ENCODE measurements around the gene TBC1D17.

Gene TBC1D17

DNA sequence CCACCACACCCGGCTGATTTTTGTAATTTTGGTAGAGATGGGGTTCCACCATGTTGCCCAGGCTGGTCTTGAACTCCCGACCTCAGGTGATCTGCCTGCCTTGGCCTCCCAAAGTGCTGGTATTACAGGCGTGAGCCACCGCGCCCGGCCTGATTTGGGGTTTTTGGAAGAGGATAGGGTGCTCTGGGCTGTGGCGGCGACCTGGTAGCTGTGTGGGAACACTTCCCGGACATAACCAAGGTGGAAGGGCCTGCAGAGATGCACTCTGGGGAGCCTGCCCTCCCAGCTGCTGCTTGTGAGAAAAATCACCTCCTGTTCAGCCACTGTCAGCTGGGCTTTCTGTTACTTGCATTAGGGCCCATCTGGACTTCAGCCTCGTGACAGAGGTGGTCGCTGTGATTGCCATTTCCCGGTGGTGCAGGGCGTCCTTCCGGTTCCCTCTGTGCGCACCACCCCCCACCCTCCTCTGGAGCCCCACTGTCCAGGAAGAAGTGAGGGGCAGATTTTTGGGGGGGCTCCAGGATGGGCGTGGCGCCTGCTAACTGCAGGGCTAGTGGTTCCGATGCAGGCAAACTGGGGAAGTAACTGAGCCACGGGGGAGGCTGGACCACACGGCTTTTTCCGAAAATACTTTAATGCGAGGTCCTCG, 11.7 kb downstream of the TBC1D17 start:
- no peak for DNase-seq (ENCODE audit: extremely low spot score, insufficient read length, low read depth)
- no peak for FAIRE-seq

DNA sequence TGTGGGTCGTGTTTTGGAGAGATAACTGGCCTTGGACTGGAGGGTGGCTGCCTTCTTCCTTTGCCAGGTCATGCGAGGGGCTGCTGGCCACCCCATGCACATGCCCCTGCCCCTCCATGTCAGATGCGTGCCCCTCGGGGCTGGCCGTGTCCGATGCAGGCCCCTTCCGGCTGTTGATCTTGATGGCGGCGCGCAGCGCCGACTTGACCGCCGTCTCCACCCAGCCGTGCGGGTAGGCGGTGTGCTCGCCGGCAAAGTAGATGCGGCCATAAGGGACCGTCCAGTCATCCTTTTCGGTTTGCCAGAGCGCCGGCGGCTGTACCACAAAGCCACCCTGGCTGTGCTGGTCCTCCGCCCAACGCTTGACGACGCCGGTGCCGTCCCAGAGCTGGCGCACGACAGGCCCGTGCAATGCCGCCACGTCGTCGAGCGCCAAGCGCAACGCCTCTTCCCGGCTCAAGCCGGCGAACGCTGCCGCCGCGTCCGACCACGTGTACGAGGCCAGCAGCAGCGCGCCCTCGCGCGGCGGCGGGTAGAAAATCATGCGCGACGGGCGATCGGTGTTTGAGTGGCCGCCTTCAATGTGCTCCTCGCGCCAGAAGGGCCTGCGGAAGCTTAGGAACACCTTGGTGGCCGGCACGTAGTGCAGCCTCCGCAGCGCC, 12.3 kb downstream of the TBC1D17 start:
- peak; percentile 55 for FAIRE-seq
- no peak for DNase-seq (ENCODE audit: extremely low spot score, insufficient read length, low read depth)

DNA sequence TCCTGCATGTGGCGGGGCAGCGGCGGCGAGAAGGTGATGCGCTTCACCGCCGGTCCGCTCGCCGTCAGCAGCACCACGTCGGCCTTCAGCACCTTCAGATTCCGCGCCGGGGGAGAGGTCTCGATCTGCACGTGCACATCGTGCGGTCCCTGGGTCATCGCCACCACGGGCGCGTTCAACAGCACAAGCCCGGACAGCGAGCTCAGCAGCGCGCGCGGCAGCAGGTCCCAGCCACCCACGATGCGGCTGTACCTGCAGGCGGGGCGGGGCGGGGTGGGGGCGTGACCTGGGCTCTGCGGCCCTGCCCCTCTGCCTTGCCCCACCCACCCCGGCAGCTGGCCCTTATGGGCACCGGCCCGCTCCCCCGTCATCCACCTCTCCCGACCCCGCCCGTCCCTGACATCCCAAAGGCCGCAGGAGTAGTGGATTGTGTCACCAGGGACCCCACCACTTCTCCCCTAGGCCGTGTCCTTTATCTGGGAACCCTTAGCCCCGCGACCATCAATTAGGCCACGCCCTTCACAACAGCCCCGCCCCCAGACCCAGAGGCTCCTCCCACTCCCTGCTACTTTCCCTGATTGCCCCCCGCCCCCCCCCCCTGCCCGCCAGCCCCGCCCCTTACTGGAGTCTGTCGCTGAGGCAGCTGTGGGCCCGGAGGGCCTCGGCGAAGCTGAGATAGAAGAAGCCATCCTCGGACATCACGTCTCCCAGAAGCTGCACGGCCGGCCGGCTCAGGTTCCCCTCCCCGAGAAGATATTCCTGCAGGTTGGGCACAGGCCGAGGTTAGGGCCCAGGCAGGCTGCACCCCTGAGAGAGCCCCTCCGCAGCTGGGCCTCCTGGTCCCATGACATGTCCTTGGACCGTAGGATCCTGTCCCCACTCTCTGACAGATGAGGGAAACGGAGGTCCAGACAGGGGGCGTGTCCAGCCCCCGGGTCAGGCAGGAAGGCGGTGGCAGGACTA, 13.1 kb downstream of the TBC1D17 start:
- DNase-seq (ENCODE audit: extremely low spot score, insufficient read length, low read depth) (no peak), FAIRE-seq (no peak)

DNA sequence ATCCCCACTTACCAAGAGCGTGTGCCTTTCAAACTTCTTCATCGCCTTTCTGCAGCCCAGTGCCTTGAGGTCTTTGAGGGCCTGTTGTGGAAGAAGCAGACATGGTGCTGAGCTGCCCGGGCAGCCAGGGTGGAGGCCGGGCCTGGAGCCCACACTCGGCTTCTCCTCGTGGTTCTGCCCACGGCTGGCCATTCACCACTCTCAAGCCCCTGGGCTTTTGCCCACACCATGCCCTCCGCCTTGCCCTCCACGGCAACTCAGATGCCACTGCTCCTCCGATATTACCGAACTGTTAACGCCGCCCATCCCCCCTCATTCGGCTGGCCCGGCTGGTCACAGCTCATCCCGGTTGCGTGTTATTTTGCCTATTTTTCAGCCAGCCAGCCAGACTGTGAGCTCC, 13.9 kb downstream of the TBC1D17 start:
- no peak for FAIRE-seq

DNA sequence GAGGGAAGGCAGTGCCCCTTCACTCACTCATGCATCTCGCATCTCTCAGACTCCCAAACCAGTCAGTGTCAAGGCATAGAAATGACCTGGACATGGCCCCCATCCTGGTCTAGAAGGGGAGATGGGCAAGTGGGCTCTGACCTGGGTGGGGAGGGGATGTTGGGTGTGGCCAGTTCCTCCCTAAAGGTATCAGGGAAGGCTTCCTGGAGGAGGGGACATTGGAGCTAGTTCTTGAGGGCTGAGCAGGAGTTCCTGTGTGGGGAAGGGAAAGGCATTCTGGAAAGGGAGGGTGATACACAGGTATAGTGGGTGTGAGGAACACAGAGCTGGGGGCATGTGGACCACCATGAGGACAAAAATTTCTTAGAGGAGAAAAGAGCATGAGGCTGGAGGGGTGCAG, 15.2 kb downstream of the TBC1D17 start:
- DNase-seq (ENCODE audit: extremely low spot score, insufficient read length, low read depth): no peak

More for the DNA sequence above, 13.9 kb downstream of the TBC1D17 start:
- no peak for DNase-seq (ENCODE audit: extremely low spot score, insufficient read length, low read depth)

DNA sequence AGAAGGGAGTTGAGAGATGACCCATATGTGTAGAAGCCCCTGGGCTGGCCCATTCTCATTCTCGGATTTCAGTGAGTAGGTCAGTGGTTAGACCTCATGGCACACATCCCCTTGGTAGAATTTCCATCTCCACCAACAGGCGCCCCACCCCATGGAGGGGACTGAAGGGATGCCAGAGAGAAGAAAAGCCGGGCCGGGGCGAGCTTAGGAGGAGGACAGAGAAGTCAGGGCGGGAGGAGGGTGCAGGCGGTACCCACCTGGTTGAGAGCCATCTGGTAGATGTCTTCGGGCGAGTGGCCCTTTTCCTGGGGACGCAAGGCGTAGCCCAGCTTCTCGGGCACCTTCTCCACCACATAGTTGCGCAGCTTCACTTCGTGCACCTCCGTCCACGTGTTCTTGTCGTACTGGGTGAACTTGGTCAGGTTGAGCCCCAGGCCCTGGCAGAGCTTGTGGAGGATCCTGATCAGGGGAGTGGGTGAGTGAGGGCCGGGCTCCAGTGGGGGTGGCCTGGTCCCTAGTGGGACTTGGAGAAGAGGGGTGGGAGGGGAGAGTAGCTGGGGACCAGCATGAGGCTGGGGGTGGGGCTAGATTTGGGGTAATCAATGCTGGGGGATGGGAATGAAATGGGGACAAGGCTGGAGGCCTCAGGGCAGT, 16.6 kb downstream of the TBC1D17 start:
- FAIRE-seq: no peak

More for the DNA sequence above, 15.2 kb downstream of the TBC1D17 start:
- FAIRE-seq: no peak

DNA sequence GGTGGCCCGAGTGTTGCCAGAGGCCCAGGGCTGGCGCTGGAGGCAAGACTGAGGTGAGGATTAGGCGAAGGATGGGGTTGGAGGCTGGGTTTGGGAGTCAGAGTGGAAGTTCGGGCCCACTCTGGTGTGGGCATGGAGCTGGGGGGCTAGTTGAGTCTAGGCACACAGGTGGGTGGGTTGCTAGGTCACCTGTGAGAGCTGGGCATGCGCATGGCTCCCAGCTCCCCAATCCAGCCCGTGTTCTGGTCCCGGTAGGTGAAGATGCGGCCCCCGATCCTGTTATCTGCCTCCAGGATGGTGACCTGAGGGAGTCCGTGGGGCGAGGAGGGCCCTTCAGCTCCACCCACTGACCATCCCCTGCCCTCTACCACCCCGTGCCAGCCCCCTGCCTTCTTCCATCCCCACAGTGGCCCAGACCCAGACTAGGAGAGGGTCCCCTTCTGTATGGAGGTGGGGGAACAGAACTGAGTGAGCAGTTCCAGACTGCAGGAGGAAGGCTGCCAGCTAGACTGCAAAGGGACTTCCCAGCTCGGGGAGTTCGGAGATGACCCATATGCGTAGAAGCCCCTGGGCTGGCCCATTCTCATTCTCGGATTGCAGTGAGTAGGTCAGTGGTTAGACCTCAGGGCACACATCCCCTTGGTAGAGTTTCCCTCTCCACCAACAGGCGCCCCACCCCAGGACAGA, 17.5 kb downstream of the TBC1D17 start:
- DNase-seq (ENCODE audit: extremely low spot score, insufficient read length, low read depth): no peak
- FAIRE-seq: peak; percentile 89

More for the DNA sequence above, 16.6 kb downstream of the TBC1D17 start:
- DNase-seq (ENCODE audit: extremely low spot score, insufficient read length, low read depth): no peak

DNA sequence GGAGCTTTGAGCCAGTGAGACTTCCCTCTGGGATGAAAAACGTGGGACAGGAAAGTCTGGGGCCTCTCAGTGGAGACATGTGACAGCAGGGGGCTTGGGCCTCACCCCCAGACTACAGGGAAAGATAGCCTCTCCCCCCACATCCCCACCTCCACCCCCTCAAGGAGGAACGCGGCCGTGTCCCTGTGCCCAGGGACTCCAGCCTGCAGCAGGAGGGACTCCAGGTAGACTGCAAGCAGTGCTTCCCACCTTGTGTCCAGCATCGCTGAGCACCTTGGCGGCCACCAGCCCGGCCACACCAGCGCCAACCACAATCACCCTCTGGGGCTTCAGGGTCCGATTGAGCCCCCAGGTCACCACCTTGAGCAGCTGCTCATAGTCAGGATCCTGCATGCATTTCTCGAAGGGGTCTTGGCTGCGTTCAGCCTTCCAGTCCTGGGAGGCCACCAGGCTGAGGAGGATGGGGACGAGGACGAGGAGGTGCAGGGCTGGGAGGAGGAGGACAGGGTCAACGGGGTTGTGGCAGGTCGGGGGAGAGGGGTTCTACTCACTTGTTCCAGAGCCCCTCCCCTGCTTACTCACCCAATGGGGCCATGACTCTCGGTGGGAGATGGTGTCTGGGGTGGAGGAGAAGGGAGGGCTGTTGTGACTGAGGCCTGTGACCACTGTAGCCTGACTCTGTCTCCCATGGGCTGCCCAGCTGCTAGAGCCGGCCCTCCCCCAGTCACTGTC, 18.2 kb downstream of the TBC1D17 start:
- FAIRE-seq (peak; percentile 73), DNase-seq (ENCODE audit: extremely low spot score, insufficient read length, low read depth) (no peak)

DNA sequence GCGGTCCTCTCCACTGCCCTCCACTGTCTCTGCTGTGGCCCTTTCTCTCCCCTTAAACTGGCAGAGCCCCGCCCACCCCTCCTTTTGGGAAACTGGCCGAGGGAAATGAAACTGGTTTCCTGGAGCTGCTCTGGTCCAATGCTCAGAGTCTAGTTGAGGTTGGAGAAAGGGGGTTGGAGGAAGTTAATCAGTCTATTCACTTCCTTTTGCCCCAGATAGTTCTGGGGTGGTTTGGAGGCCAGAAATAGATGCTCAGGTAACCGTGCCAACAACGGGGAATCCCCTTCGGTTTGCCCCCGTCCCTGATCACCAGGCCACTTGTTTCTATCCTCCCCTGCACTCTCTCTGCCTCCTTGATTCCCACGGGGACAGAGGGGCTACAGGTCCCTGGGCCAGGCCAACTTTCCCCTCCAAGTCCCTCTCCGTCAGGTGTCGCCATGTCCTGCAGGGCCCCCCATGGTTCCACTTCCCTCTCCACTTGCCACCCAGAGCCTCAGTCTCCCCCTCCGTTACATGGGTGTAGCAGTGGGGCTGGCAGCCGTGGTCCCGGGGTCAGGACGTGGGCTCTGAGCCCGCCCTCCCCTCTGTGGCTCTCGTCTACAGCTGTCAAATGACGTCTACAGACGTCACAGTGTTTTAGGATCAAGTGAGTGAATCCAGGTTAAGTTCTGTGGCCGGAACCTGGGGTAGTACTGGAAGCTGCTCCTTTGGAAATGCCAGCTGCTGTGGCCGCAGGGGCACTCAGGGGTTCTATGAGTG, 19.5 kb downstream of the TBC1D17 start, which contains the start of gene IL4I1:
IL4I1 (minus strand) TSS at position 25 of the 759 bp plus-strand sequence. CDS start 727 bp downstream, outside the sequence.
- DNase-seq (ENCODE audit: extremely low spot score, insufficient read length, low read depth): peak; percentile 62

DNA sequence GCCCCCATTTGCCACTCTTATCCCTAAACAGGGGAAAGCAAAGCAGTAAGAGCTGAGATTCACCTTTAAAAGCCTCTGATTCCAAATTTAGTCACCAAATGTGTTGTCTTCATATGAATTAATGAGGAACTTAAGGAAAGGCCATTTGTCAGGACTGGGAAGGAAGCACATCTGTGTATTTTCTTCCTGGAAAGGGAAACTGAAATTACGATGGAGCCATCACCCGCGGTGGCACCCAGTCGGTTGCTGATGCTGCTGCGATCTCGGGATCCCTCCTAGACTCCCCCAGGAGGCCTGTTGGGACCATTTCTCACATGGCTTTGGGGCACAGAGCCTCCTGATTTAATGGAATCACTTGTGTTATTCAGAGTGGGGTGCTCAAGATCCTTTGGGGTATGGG, 26.6 kb downstream of the TBC1D17 start:
- DNase-seq (ENCODE audit: extremely low spot score, insufficient read length, low read depth): no peak
- FAIRE-seq: no peak

More for the DNA sequence above, 19.5 kb downstream of the TBC1D17 start, which contains the start of gene IL4I1:
- peak; percentile 99 for FAIRE-seq

DNA sequence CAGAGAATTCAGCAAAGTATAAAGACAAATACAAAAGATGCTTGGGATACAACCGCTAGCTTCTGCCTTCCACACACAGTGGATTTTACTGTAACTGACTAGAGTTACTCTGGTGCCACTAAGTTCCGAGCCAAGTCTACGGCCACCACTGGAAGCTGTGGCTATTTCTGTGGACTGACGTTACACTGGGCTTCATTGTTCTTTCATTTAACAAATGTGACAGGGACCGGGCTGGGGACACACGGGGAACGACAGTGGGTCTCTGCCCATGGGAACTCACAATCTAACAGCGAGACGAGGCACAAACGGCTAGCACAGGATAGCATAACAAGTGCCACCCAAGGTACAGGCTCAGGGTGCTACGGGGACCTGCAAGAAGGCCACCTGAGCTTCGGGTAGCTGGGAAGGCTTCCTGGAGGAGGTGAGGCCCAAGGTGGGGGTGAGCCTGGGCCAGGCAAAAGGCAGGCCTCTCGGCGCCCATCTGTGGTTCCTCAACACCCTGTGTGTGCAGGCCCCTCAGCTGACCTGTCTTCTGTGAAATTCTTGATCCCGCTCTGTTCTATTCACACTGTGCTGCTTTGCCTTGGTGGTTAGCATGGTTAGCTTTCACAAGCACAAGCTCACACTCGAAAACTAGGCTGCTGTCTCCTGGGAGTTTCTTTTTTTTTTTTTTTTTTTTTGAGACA, 29.5 kb downstream of the TBC1D17 start:
- FAIRE-seq: peak; percentile 61
- no peak for DNase-seq (ENCODE audit: extremely low spot score, insufficient read length, low read depth)

DNA sequence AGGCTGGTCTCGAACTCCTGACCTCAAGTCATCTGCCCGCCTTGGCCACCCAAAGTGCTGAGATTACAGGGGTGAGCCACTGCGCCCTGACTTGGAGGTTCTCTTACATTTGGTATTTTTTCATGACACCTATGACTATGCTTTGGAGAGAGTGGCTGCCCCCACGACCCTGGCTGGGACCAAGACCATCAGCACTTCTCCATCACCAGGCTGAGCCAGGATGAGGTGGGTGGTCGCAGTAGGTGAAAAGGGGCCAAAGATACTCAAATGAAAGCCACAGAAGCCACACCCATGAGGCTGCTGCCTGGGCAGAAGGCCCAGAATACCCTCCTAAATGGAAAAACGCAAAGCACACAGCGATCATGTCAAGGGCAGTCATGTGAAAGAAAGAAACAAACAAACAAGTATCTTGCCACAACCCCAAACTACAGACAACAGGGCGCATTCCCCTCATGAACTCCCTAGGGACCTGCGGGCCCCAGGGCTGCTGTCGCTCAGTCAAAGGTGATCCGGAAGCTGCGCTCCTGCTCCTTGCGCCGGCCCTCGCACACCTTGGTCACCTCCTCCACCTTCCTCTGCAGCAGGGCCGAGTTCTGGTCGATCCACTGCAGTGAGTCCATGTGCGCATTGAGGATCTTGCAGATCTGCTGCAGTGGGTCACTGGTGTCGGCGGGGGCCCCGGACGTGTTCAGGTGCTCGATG, 30.4 kb downstream of the TBC1D17 start:
- DNase-seq (ENCODE audit: extremely low spot score, insufficient read length, low read depth) (no peak), FAIRE-seq (peak; percentile 51)

DNA sequence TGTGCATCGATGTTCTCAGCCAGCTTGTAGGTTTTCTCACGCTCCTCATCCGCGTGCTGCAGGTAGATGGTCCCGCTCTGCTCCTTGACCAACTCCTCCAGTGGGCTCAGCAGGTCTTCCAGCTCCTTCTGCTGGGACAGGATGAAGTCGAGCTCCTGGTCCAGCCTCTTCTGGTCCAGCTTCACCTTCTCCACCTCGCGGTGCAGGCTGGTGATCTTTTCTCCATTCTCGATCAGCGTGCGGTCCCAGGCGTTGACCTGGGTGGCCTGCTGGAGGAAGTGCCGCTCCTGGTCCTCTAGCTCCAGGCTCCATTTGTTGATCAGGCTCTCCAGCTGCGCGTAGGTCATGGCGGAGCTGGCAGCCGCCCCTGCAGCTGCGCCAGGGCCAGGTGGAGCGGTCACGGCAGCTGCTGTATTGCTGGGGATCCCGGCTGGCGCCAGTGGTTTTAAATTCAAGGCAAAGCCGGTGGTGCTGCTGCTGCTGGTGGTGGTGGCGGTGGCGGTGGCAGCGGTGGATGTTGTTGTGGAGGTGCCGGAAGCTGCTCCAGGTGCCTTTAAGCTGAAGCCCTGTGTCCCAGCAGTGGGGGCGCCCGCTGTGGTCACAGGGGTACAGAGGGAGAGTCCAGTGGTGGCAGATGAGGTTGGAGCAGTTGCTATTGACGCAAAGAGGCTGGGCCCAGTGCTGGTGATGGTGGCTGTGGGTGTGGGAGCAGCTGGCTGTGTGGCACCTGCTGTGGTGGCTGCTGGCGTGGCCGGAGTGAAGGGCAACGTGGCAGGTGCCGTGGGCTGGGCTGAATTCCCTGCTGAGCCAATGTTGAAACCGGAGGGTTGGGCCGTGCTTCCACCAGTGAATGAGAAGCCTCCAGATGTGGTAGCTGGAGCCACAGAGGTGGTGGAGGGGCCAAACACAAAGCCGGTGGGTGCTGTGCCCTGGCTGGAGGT, 31.2 kb downstream of the TBC1D17 start:
- FAIRE-seq (no peak), DNase-seq (ENCODE audit: extremely low spot score, insufficient read length, low read depth) (no peak)

DNA sequence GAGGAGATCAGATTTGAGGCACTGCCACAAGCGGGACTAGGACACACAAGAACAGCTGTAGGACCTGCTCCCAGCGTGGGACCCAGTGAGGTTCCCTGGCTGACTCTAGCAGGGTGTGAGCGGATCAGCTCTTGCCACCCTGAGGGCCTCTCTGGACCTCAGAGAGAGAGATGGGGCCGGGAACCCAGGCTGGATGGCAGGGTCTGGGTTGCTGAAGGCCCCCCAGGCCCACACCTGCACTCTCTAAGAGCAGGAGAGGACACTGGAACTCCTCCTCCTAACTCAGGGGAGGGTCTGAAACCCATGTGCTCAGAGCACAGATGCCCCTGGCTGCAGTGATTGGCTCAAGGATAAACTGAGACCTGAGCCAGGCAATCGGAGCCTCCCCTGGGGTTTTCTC, 32.7 kb downstream of the TBC1D17 start:
- no peak for DNase-seq (ENCODE audit: extremely low spot score, insufficient read length, low read depth)

DNA sequence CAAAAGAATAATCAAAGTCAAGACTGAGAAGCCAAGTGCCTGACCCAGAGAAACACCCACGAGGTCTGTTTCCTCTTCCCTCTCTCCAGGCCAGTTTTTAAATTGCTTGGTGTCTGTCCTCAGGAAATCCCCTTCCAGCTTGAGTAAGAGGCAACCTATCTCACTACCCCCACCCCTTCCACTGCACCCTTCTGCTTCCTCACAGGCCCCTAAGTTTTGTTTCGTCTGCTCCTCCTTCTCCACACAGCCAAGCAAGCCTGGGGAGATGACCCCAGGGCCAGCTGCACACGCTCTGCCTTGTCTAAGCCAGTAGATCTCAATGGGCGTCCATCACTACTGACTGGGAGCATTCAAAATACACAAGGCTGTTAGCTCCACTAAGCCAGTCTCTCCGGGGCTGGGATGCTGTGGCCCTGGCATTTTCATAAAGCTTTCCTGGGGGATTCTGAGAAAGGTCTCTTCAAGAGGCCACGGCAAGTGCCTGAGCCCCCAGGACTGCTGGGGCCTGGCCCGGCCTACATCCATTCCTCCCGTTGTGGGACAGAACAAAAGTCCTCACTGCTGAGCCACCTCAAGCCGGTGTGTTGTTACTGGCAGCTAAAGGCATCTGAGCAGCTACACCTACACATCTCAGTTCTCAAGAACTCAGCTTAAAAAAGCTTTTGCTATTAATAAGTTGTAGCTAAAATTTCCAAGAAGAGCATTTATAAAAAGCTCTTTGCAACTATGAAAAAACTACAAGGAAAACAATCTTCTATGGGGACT, 34.1 kb downstream of the TBC1D17 start:
- peak; percentile 96 for FAIRE-seq
- DNase-seq (ENCODE audit: extremely low spot score, insufficient read length, low read depth): no peak

More for the DNA sequence above, 32.7 kb downstream of the TBC1D17 start:
- no peak for FAIRE-seq
